ENCODE data around the gene LRMDA.

GRCh38 chr10:75887992-75888680 is 456.7 kb downstream of the LRMDA start:
- TF ChIP-seq CTCF (IDR thresholded peaks at IDR 0.05) (no peak), POLR2A (IDR thresholded peaks at IDR 0.05) (no peak), EP300 (IDR thresholded peaks at IDR 0.05) (no peak)

Measured in tibial nerve (tissue), 4 donors.